Endothelial cell of umbilical vein (primary cell): ENCODE measurements around the gene GRB2. TPM values are rescaled to one million over a fixed set of nuclear protein-coding genes. Genes with fewer than 3 reads are reported as not detected.
A peak's percentile ranks its signal among the peaks of the same experiment; 100 is the strongest.

Source experiments
- BruUV-seq: library from RNA; stranded (reverse); fragments of 400-500 nt; replicated peaks from 2 replicates; lab custom pipeline; 2021; lab: Mats Ljungman, UMichigan
- CTCF ChIA-PET: fragments of 300-600, 350-600 bp; sonication (Branson Sonifier 250); formaldehyde crosslinking; loops from one replicate; lab custom pipeline; 2021; ENCODE audit warnings: antibody characterized with exemption, inconsistent platforms; lab: Charles Lee
- POLR2A ChIA-PET: fragments of 300-600, 350-600 bp; sonication (Branson Sonifier 250); formaldehyde crosslinking; loops from one replicate; lab custom pipeline; 2021; ENCODE audit warnings: antibody characterized with exemption, inconsistent platforms; lab: Charles Lee
- DNase-seq: peaks from one replicate; pipeline ENCODE4 v3.0.0-alpha.2; 2011; ENCODE audit warnings: low read depth, low spot score
- FAIRE-seq: peaks from 2 replicates; lab custom pipeline; 2011; peaks lifted over from hg19 to GRCh38; lab: Jason Lieb, UNC
- H2AFZ ChIP-seq: 2 replicates; pipeline ENCODE4 v1.6.0; 2012; ENCODE audit warnings: low read depth, low read length, control low read depth, inconsistent platforms
- H3K27ac ChIP-seq: 2 replicates; pipeline ENCODE4 v1.5.1; 2011; ENCODE audit warnings: low read depth, mild to moderate bottlenecking, control low read depth, low read length, moderate library complexity; ENCODE audit not compliant: insufficient read depth
- H3K27me3 ChIP-seq, 2 experiments: 2 replicates each; pipeline versions ENCODE4 v1.6.0 to v1.6.1; 2011; ENCODE audit warnings: low read length in 2 of 2, mixed read lengths in 1 of 2; ENCODE audit not compliant: control insufficient read depth in 2 of 2, insufficient read depth in 2 of 2
- H3K36me3 ChIP-seq, 2 experiments: 2 replicates in 1 of 2; 3 replicates in 1 of 2; pipeline ENCODE4 v1.5.1; 2011; ENCODE audit warnings: low read length in 2 of 2, mild to moderate bottlenecking in 1 of 2, moderate library complexity in 1 of 2; ENCODE audit not compliant: control insufficient read depth in 2 of 2, insufficient read depth in 2 of 2; ENCODE audit errors: extremely low read depth in 1 of 2
- H3K4me1 ChIP-seq: 3 replicates; pipeline ENCODE4 v1.5.1; 2011; ENCODE audit warnings: mild to moderate bottlenecking, low read length; ENCODE audit not compliant: control insufficient read depth, insufficient read depth; ENCODE audit errors: extremely low read depth
- H3K4me2 ChIP-seq: 2 replicates; pipeline ENCODE4 v1.6.1; 2011; ENCODE audit warnings: low read length, control low read depth, mixed read lengths; ENCODE audit not compliant: insufficient read depth
- H3K4me3 ChIP-seq, 3 experiments: fragments of 200-600 bp in 1 of 3; sonication (generic), shearing (Covaris generic) in 1 of 3; replicated peaks in 1 of 3; 2 replicates each; pipeline ENCODE4 v1.5.1; 2011 to 2016; ENCODE audit warnings: control low read depth in 3 of 3, low read length in 3 of 3, mild to moderate bottlenecking in 2 of 3, inconsistent platforms in 1 of 3, low read depth in 1 of 3, moderate library complexity in 1 of 3; ENCODE audit not compliant: insufficient read depth in 1 of 3
- H3K79me2 ChIP-seq: 2 replicates; pipeline ENCODE4 v1.6.0; 2012; ENCODE audit warnings: low read length, inconsistent platforms; ENCODE audit not compliant: control insufficient read depth, insufficient read depth
- H3K9ac ChIP-seq: replicated peaks from 2 replicates; pipeline ENCODE3; 2011; ENCODE audit warnings: low read length, control low read depth; ENCODE audit not compliant: insufficient read depth; ENCODE audit errors: extremely low read depth
- H3K9me1 ChIP-seq: replicated peaks from 3 replicates; pipeline ENCODE4 v1.6.0; 2011; ENCODE audit warnings: mild to moderate bottlenecking, low read length; ENCODE audit not compliant: control insufficient read depth, insufficient read depth; ENCODE audit errors: extremely low read depth
- H3K9me3 ChIP-seq: replicated peaks from 2 replicates; pipeline ENCODE4 v1.5.1; 2012; ENCODE audit warnings: low read length, inconsistent platforms; ENCODE audit not compliant: control insufficient read depth, insufficient read depth
- H4K20me1 ChIP-seq: replicated peaks from 2 replicates; pipeline ENCODE3; 2011; ENCODE audit warnings: mild to moderate bottlenecking, low read length; ENCODE audit not compliant: control insufficient read depth, insufficient read depth; ENCODE audit errors: extremely low read depth
- FOS ChIP-seq: IDR thresholded peaks from 2 replicates; pipeline ENCODE4 v1.6.1; 2011; ENCODE audit warnings: mild to moderate bottlenecking, low read length, moderate library complexity, borderline replicate concordance; ENCODE audit not compliant: insufficient read depth
- JUN ChIP-seq: IDR thresholded peaks from 2 replicates; pipeline ENCODE4 v1.6.1; 2011; ENCODE audit warnings: borderline replicate concordance, low read depth; ENCODE audit not compliant: insufficient read length, insufficient read depth
- MYC ChIP-seq: IDR thresholded peaks from one replicate; pipeline ENCODE4 v1.6.1; 2011; ENCODE audit warnings: mild to moderate bottlenecking, low read depth, low read length
- POLR2A ChIP-seq: IDR thresholded peaks from 2 replicates; pipeline ENCODE4 v1.6.1; 2012; ENCODE audit warnings: low read depth, mild to moderate bottlenecking, control low read depth, low read length
- POLR2AphosphoS5 ChIP-seq: IDR thresholded peaks from 2 replicates; pipeline ENCODE4 v1.6.1; 2012; ENCODE audit warnings: low read depth, mild to moderate bottlenecking, control low read depth, low read length, moderate library complexity; ENCODE audit not compliant: insufficient read depth
- dilution Hi-C: fragments of 300-500 bp; cut with MboI; formaldehyde crosslinking; loops from one replicate; pipeline ENCODE4 v1.15.0; 2019; ENCODE audit warnings: low sequenced_read_pairs; ENCODE audit not compliant: extremely low pct_ligation_motif_present
- intact Hi-C: fragments of 100-400 bp; cut with micrococcal nuclease; formaldehyde crosslinking; loops from one replicate; pipeline ENCODE4 v1.10.0; 2022
- polyA plus RNA-seq, 4 experiments: library from polyadenylated mRNA; depleted of rRNA in 3 of 4; stranded (reverse) in 3 of 4; unstranded in 1 of 4; fragments of >200 nt; gene quantifications; 2 replicates each; pipeline versions ENCODE4 v1.2.1 to v1.2.3, GENCODE V29; 2011 to 2012; ENCODE audit warnings: missing spikeins in 1 of 4
- total RNA-seq: library from RNA; stranded (reverse); gene quantifications from 2 replicates; pipeline ENCODE4 v1.2.3, GENCODE V29; 2021
- TF ChIP-seq, protein P1 (sequence below), 2 donors: IDR thresholded peaks; 1 replicate in 1 of 2; 2 replicates in 1 of 2; pipeline ENCODE4 v1.5.1; 2011; ENCODE audit warnings: low read length in 2 of 2, mild to moderate bottlenecking in 2 of 2, moderate library complexity in 2 of 2, control low read depth in 1 of 2, inconsistent platforms in 1 of 2, low read depth in 1 of 2; ENCODE audit not compliant: insufficient read depth in 1 of 2; ENCODE audit errors: extremely low read depth in 1 of 2

Gene GRB2
- total and polyA plus RNA-seq, 2 donors (not counting 3 experiments of a cell fraction or from before 2014, with no cell fraction given): 51.5 to 93.9 TPM

DNA sequence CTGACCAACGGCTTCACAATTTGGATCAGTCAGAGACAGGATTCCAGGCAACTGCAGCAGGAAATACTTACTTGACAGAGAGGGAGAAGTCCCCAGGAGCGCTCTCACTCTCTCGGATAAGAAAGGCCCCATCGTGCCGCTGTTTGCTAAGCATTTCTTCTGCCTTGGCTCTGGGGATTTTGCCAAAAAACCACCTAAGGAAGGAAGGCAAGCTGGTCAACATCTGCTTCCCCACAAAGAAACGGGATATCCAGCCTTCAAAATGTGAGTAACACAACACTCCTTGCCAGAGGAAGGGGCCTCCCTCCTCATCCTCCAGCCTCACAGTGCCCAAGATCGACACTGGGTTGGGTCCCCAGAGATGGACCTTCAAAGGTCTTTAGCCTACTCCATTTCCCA is 79.7 kb downstream of the GRB2 start:
- no TSS peak for BruUV-seq
- TF ChIP-seq, protein P1, sequence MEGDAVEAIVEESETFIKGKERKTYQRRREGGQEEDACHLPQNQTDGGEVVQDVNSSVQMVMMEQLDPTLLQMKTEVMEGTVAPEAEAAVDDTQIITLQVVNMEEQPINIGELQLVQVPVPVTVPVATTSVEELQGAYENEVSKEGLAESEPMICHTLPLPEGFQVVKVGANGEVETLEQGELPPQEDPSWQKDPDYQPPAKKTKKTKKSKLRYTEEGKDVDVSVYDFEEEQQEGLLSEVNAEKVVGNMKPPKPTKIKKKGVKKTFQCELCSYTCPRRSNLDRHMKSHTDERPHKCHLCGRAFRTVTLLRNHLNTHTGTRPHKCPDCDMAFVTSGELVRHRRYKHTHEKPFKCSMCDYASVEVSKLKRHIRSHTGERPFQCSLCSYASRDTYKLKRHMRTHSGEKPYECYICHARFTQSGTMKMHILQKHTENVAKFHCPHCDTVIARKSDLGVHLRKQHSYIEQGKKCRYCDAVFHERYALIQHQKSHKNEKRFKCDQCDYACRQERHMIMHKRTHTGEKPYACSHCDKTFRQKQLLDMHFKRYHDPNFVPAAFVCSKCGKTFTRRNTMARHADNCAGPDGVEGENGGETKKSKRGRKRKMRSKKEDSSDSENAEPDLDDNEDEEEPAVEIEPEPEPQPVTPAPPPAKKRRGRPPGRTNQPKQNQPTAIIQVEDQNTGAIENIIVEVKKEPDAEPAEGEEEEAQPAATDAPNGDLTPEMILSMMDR (IDR thresholded peaks at IDR 0.05; ENCODE audit: extremely low read depth in 1 of 2, insufficient read depth in 1 of 2, low read depth in 1 of 2, low read length in 2 of 2): no peak
- TF ChIP-seq JUN (no peak), POLR2AphosphoS5 (peak; percentile 14), MYC (no peak), POLR2A (no peak), FOS (no peak)
- Histone ChIP-seq H3K4me3 (peak overlapping the region in 1 of 3 experiments; percentile 13), H3K9me1 (no peaks in the 10 kb centered on the region), H3K9me3 (no peaks in the 10 kb centered on the region), H3K4me1 (peaks cover 24% of the 10 kb centered on the region), H3K27ac (peak overlapping the region; percentile 79), H4K20me1 (no peaks in the 10 kb centered on the region), H3K79me2 (peaks cover 13% of the 10 kb centered on the region), H3K4me2 (peak overlapping the region; percentile 63), H3K36me3 (peaks cover 5 to 9% of the 10 kb centered on the region in 2 experiments), H3K9ac (peak overlapping the region; percentile 35), H2AFZ (no peak overlapping the region), H3K27me3 (no peaks in the 10 kb centered on the region)
- FAIRE-seq (peak; percentile 92), DNase-seq (peak; percentile 89)
- intact Hi-C loops (no loop called here), dilution Hi-C loops (no loop called here)
- ChIA-PET CTCF (interaction anchor here (0.7 to 7.4 kb wide), 15 partner anchors 10 to 190 kb away, joined by 3 to 178 read pairs (median 4); partner anchors contain the start of genes GRB2, MIF4GD and TSEN54), POLR2A (interaction anchor here (1.4 to 2.2 kb wide), 2 partner anchors 68 to 80 kb away, joined by 5 to 11 read pairs; partner anchors contain the start of gene GRB2)
